Skin epidermis (tissue), 12 donors: Measurements from ENCODE around the gene PDE4C.
"Not testable (repeated sequence)": the region's sequence is repeated elsewhere in the genome, so short reads cannot be mapped to it uniquely, and the experiment has no call there.

ENCODE experiments used
- H3K27ac ChIP-seq, 21 experiments: fragments of 200-600 bp; sonication (generic) in 11 of 21; one replicate each; pipeline ENCODE4 v1.5.0; 2020; ENCODE audit warnings: mild to moderate bottlenecking in 3 of 21, inconsistent platforms in 2 of 21, moderate library complexity in 2 of 21
- H3K4me3 ChIP-seq, 7 experiments: fragments of 200-600 bp; sonication (generic) in 2 of 7; one replicate each; pipeline ENCODE4 v1.5.0; 2020; ENCODE audit warnings: inconsistent platforms in 2 of 7, mild to moderate bottlenecking in 2 of 7, moderate library complexity in 1 of 7

The PDE4C gene

GRCh38 chr19:18226956-18227780, 930 bp upstream of the PDE4C start:
- no peak overlapping the region for H3K27ac ChIP-seq
- no peak overlapping the region for H3K4me3 ChIP-seq

GRCh38 chr19:18225355-18225701, 910 bp downstream of the PDE4C start:
- H3K4me3 ChIP-seq = peak overlapping the region in 2 of 7 experiments; percentile 3 to 16

DNA sequence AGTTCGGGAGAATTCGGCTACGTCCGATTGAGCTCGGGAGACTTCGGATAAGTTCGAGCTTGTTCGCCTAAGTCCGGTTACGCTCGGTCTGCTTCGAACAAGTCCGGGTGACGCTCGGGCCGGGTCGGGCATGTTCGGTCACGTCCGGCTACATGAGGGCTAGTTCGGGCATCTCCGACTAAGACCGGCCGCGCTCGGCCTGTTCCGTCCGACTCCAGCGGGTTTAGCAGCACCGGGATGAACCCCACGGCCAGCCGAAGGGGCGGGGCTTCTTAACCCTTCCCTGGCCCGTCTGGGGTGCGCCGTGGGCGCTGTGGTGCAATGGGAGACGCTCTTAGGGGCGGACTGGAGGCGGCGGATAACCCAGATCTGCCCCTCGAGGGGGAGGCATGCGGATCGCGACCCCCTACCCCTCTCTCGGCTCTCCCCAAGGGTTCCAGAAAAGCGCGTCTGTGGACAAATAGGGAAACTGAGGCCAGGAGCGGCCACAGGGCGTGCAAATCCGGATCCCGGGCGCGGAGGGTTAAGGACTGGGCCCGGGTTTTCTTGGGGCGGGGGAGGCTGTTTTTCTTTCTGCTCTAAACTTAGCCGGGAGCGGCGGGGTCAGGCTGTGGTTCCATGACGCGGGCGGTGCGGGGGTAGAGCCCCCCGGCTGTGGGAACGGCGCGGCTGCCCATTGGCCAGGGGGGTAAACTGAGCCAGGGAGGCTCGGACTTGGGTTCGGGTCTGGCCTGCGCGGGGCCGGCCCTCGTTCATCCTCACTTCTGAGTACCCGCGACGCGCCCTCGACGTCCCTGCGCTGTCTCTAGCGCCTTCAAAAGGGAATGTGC, 1.5 kb downstream of the PDE4C start:
- peak overlapping the region; percentile 16 to 32 (median 30) for H3K4me3 ChIP-seq
- peak overlapping the region in 5 of 21 experiments; percentile 10 to 51 (median 22) for H3K27ac ChIP-seq

More at GRCh38 chr19:18225355-18225701, 910 bp downstream of the PDE4C start:
- H3K27ac ChIP-seq = peak overlapping the region in 2 of 21 experiments; percentile 10 to 27

GRCh38 chr19:18223860-18224524, 2.2 kb downstream of the PDE4C start:
- peak overlapping the region; percentile 20 to 32 (median 30) for H3K4me3 ChIP-seq
- peak overlapping the region in 4 of 21 experiments; percentile 16 to 51 (median 32) for H3K27ac ChIP-seq

DNA sequence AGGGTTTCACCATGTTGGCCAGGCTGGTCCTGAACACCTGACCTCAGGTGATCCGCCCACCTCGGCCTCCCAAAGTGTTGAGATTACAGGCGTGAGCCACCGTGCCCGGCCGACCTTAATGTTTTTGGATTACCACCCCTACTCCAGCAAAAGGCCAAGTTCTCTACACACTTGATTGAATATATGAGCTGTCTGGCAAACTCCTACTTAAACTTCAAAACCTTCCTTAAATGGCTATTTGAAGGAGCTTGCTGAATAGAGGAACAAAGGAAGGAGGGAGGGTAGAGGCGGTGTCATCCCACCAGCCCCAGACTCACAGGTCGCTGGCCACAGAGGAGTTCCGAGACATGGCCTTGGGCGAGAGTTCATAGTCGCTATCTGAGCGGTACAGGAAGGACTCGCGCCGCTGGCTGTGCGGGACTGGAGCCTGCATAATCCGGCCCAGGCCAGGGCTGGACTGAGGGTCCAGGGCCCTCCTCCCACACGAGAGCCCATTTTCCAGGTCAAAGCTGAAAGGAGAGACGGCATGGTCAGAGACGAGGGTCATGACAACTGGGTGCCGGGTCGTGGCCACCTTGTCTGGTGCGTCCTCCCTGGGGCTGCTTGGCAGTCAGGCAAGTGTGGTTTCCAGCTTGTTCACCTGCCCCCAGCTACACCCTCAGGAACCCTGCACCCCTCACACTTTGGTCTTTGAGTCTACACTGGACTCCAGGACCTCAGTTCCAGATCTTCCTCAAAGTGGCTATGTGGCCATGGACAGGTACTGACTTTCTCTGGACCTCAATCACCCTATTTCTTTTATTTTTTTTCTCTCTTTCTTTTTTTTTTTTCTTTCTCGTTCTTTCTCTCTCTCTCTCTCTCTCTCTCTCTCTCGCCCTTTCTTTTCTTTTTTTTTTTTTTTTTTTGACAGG, 4.2 kb downstream of the PDE4C start:
- H3K4me3 ChIP-seq = no peak overlapping the region
- H3K27ac ChIP-seq = no peak overlapping the region

GRCh38 chr19:18220632-18221275, 5.5 kb downstream of the PDE4C start:
- H3K27ac ChIP-seq = no peak overlapping the region
- H3K4me3 ChIP-seq = no peak overlapping the region

- Histone ChIP-seq H3K4me3 (no peak overlapping the region), H3K27ac (no peak overlapping the region)
Measured at GRCh38 chr19:18219911-18220631, 6.2 kb downstream of the PDE4C start.

DNA sequence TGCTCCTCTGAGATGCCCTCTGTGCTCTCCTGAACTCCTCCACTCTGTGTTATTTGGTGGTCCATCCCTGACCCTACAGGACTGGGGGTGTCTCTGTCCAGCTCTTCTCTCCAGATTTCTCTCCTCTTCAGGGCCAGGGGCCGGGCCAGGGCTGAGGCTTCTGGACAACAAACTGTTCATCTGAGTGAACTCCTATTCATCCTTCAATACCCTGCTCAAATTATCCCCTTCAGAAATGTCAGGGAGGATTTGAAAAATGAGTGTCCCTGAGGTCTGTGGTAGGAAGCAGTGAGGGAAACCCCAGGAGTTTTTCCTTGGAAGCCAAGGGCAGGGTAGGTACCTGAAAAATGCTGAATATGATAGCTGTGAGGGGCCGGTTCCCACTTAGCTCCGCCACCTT, 7.6 kb downstream of the PDE4C start:
- no peak overlapping the region for H3K27ac ChIP-seq
- H3K4me3 ChIP-seq = no peak overlapping the region

GRCh38 chr19:18218159-18218558, 8.1 kb downstream of the PDE4C start:
- Histone ChIP-seq H3K4me3 (no peak overlapping the region), H3K27ac (no peak overlapping the region)

GRCh38 chr19:18216789-18217188, 9.4 kb downstream of the PDE4C start:
- H3K27ac ChIP-seq = no peak overlapping the region
- H3K4me3 ChIP-seq = no peak overlapping the region

DNA sequence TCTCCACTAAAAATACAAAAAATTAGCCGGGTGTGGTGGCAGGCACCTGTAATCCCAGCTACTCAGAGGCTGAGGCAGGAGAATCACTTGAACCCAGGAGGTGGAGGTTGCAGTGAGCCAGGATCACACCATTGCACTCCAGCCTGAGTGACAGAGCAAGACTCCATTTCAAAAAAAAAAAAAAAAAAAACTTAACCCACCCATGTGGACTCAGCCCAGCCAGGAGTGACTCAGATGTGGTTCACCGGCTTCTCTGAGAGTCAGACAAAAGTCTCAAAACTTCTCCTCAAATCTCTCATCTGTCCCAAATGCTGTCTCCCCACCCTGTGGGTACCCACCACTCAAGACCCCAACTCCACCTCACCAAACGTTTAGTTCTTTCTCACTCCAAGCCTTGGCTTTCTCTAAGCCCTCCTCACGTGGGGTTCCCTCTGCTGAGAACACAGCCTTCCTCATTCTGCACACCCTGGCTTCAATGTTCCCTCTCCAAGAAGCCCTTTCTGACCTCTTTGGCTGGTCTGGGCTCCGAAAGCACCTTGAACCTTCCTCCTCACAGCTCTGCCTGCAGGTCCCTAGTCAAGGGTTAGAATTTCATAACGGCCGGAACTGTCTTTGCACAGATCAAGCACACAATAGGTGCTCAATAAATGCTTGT, 11.3 kb downstream of the PDE4C start:
- Histone ChIP-seq H3K4me3 (no peak overlapping the region), H3K27ac (no peak overlapping the region)

DNA sequence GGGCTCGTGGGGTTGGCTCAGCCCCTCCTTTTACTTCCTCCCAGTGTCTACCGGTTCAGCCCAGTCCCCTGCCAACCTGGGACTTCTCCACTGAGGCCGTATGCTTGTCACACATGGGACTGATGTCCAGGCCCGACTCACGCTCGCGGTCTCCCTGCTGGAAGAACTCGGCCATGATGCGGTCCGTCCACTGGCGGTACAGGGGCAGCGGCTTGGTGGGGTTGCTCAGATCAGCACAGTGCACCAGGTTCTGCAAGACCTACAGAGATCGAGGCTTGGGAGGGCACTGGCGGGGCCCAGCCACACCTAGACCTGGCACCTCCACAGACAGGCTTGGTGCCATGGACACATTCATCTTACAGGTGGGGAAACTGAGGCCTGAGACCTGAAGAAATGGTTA, 14.6 kb downstream of the PDE4C start:
- H3K4me3 ChIP-seq = no peak overlapping the region
- H3K27ac ChIP-seq = no peak overlapping the region

GRCh38 chr19:18209912-18210311, 16.3 kb downstream of the PDE4C start:
- not testable (repeated sequence) for H3K27ac ChIP-seq, H3K4me3 ChIP-seq

DNA sequence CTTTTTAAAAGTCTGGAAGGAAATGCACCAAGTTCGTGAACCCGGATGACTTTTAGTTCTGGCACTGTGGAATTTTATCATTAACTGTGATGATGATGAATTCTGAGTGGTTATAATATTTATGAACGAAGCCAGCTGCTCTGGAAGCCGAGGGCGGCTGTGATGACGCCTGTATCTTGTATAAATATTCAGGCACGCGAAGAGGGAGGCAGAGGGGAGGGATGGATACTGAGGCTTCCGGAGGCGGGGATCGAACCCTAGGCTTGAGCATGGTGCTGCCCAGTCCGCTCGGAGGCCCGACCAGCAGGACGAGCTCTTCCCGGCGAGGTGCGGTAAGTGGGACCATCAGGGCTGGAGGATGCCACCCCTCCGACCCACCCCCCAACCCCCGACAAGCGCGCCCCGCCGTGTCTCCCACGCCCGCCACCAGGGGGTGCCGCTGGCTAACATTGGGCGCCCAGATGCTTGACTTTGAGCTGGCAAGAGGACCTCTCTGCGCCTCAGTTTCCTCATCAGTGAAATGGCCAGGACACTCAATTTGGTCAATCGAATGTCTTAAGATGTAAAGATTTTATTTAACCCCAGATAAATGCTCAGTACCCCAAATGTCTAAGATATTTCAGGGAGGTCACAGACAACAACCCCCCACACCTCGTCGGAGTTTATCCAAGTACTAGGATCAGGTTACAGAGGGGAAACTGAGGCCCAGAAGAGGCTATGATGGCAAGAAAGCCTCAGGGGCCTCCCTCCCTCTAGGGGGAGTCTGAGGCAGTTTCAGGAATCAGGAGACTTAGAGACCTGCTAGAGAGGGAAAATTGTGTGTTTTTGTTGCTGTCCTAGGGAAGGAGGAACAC, 17.9 kb downstream of the PDE4C start:
- H3K4me3 ChIP-seq = no peak overlapping the region
- no peak overlapping the region for H3K27ac ChIP-seq

- H3K27ac ChIP-seq = peak overlapping the region in 12 of 21 experiments; percentile 83 to 95 (median 89)
- H3K4me3 ChIP-seq = no peak overlapping the region
Measured at GRCh38 chr19:18206018-18206417, 20.2 kb downstream of the PDE4C start.

DNA sequence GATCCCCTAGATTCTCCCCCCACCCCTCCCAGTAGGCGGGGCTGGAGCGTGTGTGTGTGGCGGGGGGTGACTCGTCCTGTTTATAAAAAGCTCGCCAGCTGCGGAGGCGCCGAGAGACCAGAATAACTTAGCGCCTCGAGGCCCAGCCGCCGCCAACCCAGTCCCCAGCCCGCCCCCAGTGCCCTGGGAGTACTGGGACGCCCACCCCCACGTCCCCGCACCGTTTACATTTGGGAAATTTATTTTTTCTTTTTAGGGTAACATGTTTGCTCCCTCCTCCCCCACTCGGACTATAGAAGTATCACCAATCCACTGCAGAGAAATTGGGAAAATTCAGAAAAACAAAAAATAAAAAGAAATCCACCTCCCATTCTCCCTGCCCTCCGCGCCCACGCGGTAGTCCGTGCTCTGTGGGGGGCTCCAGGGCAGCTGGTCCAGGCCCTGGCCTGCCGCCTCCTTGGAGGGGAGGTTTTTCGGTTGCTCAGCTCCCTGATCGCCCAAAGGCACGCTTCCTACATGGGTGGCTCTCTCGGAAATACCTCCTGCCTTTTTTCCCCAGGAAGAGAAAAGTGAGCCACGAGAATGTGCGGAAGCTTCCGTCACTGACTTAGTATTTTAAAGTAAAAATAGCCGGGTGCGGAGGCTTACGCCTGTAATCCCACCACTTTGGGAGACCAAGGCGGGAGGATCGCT, 20.9 kb downstream of the PDE4C start:
- Histone ChIP-seq H3K27ac (peak overlapping the region in 20 of 21 experiments; percentile 71 to 95 (median 88)), H3K4me3 (peak overlapping the region; percentile 31 to 91 (median 54))
